GM12875 (cell line): ENCODE measurements around the gene SEC24C.
A peak's percentile ranks its signal among the peaks of the same experiment; 100 is the strongest.
"Not testable (repeated sequence)": the region's sequence is repeated elsewhere in the genome, so short reads cannot be mapped to it uniquely, and the experiment has no call there.

Experiments
- H3K4me3 ChIP-seq: one replicate; pipeline ENCODE4 v1.5.1; 2011; ENCODE audit warnings: low read depth, low read length, control low read depth
- CTCF ChIP-seq: IDR thresholded peaks from 2 replicates; pipeline ENCODE4 v1.5.1; 2011; ENCODE audit warnings: low read depth, mild to moderate bottlenecking, control low read depth, inconsistent platforms, low read length, moderate library complexity, borderline replicate concordance; ENCODE audit not compliant: insufficient read depth

Gene SEC24C

GRCh38 chr10:73782749-73783085 is 38.5 kb downstream of the SEC24C start:
- H3K4me3 ChIP-seq = peak overlapping the region; percentile 75
- TF ChIP-seq CTCF = no peak

DNA sequence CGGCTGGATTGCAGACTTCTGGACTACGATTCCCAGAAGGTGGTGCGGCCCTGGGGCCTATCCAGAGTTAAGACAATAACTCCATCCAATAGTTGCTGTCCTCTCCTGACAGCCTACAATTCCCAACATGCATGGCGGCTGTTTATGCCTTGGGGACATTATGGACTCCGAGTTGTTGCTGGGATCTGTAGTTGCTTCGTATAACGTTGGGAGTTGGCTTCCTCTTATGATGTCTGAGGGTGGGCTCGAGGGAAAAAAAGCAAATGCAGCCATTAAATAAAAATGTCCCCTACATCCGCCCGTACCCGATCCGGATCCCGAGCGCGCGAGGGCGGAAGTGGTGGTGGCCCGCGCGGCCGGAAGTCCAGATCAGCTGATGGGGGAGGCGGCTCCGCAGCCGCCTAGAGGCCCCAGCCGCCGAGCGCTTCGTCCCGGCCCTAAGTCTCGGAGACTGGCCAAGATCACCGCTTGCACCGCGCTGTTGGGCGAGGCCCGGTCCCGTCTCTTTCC is 41.1 kb downstream of the SEC24C start, which contains the start of gene ZSWIM8:
ZSWIM8 (plus strand) TSS at position 396 of the 510 bp plus-strand sequence. CDS start 273 bp downstream, outside the sequence.
- TF ChIP-seq CTCF = 0 out of 2 replicates have a peak, but pooled peaks have one; percentile 4
- peak within 1 kb of the TSS; percentile 84 for H3K4me3 ChIP-seq

DNA sequence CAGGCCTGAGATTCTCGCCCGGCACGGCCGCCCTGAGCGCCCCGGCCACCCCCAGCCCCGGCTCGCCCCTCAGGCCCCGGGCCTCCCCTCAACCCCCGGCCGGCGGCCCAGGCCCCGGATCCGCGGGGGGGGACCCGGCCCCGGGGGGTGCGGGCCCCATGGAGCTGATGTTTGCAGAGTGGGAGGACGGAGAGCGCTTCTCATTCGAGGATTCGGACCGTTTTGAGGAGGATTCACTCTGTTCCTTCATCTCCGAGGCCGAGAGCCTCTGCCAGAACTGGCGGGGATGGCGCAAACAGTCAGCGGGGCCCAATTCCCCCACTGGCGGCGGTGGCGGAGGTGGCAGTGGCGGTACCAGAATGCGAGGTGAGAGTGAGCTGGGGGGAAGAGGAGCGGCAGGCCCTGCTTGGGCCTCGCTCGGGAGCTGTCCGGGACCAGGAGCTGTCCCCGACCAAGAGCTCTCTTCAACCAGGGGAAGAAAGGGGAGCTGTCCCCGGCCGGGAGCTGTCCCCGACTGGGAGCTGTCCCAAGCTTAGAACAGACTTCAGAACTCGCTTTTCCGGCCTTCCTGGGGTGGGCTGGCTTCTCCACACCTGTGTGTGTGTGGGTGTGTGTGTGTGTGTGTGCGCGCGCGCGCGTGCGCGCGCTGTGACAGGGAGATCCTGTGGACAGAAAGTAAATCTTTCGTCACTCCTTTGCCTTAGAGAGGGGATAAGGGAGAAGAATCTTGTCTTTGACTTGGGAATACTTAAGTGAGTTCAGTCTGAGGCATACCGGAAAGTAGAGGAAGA is 41.7 kb downstream of the SEC24C start:
- TF ChIP-seq CTCF = no peak
- H3K4me3 ChIP-seq = peak overlapping the region; percentile 84

DNA sequence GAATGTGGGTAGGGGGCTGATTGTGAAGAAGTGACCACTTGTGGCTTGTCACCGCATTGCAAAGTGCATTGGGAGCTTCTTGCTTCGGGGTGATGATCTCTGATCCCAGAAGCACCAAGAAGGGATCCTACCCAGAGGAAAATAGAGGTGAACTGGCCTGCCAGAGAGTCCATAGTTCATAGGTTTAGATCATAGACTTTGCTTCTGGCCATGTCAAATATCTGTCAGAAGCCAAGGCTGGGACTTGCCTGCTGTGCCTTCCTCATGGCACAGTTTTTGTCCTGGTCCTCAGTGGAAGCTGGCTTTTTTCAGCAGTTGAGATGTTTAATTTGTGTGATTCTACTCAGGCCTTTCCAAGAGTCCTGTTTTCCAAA is 42.3 kb downstream of the SEC24C start:
- peak overlapping the region; percentile 84 for H3K4me3 ChIP-seq
- TF ChIP-seq CTCF = 0 out of 2 replicates have a peak, but pooled peaks have one; percentile 8

GRCh38 chr10:73787031-73787800 is 43.0 kb downstream of the SEC24C start:
- H3K4me3 ChIP-seq = not testable (repeated sequence)

DNA sequence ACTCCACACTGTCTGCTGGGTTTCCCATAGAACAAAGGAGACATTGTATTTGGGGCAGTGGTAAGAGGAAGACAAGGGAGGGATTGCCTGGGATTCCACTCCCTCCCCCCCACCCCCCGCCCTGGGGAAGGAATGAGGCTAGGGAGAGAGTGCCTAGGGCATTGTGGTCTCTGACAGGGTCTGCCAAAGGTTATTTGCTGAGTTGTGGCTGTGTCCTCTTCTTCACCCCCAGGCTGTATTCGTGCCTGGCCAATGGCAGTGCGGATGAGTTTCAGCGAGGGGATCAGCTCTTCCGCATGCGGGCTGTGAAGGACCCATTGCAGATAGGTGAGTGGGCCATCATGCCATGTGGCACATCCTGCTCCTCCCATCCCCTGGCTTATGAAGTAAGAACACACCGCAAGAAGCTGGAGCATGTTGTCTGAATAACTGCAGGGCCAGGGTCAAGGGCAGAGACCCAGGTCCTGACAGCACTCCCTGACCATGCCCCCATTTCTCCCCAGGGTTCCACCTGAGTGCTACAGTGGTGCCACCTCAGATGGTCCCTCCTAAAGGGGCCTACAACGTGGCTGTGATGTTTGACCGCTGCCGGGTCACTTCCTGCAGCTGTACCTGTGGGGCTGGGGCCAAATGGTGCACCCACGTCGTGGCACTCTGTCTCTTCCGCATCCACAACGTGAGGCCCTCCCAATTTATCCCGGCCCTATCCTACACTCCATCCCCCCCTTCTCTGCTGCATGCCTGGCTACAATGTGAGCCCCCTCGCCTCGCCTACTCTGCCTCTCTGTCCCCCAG is 44.9 kb downstream of the SEC24C start:
- TF ChIP-seq CTCF = no peak
- H3K4me3 ChIP-seq = no peak overlapping the region

DNA sequence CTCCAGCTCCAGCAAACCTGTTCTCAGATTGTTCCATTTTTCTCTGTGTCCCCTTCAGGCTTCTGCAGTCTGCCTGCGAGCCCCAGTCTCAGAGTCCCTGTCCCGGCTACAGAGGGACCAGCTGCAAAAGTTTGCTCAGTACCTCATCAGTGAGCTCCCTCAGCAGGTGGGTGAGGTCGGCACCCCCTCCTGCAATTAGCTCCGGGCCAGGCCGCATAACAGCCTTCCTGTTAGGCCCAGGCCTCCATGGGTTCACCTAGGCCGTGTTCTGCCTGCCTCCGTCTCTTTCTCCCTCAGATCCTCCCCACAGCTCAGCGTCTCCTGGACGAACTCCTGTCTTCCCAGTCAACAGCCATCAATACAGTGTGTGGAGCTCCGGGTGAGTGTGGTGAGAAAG is 45.5 kb downstream of the SEC24C start:
- TF ChIP-seq CTCF = no peak
- no peak overlapping the region for H3K4me3 ChIP-seq
